Measurements from ENCODE around the gene SPOCD1. TPM values are rescaled to one million over a fixed set of nuclear protein-coding genes. Genes with fewer than 3 reads are reported as not detected.

The SPOCD1 gene
- total RNA-seq, 1 donor from 2014 or later = 1.1 TPM

GRCh38 chr1:31752258-31752657, 63.6 kb downstream of the SPOCD1 start:
- no peaks in the 10 kb centered on the region for H3K36me3 Mint-ChIP-seq
- H3K27me3 Mint-ChIP-seq = peaks cover 20% of the 10 kb centered on the region
- H3K9me3 Mint-ChIP-seq = no peaks in the 10 kb centered on the region
- H3K4me1 Mint-ChIP-seq (ENCODE audit: unreplicated experiment) = peaks cover 42% of the 10 kb centered on the region
- H3K27ac Mint-ChIP-seq = no peak overlapping the region
- TF ChIP-seq CTCF (conservative IDR thresholded peaks at IDR 0.05) = no peak
- no peak for DNase-seq (ENCODE audit: extremely low spot score, unreplicated experiment)
- H3K4me3 Mint-ChIP-seq = no peak overlapping the region

GRCh38 chr1:31751822-31752241, 64.0 kb downstream of the SPOCD1 start:
- no peak overlapping the region for H3K27ac Mint-ChIP-seq
- H3K9me3 Mint-ChIP-seq = no peaks in the 10 kb centered on the region
- H3K4me1 Mint-ChIP-seq (ENCODE audit: unreplicated experiment) = peaks cover 46% of the 10 kb centered on the region
- no peak for DNase-seq (ENCODE audit: extremely low spot score, unreplicated experiment)
- no peak overlapping the region for H3K4me3 Mint-ChIP-seq
- TF ChIP-seq CTCF (conservative IDR thresholded peaks at IDR 0.05) = no peak
- H3K36me3 Mint-ChIP-seq = no peaks in the 10 kb centered on the region
- peaks cover 22% of the 10 kb centered on the region for H3K27me3 Mint-ChIP-seq

DNA sequence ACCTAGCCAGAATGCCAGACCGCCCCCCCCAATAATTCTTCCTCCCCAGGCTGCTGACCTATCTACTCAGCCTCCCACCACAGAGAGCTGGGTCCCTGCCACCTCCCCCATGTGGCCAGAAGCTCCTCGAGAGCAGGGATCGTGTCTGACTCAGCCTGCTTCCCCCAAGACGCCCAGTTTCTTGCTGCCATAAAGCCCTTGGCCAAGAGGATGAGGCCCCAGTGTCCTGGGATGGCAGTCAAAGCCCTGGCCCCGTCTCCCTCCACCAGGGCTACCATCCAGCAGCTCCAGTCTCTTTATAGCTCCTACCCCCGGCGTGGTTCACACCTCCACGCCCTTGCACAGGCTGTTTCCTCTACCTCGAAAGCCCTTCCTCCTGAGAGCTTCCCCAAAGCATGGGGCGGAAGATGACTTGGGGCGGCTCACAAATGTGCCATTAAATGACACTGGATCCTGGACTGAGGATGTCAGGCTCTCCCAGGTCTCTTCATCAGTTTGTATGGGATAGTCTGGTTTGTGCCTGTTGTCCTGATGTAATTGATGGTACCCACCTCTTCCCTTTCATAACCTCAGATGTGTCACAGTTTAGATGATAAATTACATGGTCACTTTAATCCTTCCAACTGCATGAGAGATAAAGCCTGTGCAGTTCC, 64.8 kb downstream of the SPOCD1 start:
- TF ChIP-seq CTCF (conservative IDR thresholded peaks at IDR 0.05) = no peak
- H3K4me3 Mint-ChIP-seq = no peak overlapping the region
- H3K4me1 Mint-ChIP-seq (ENCODE audit: unreplicated experiment) = peaks cover 55% of the 10 kb centered on the region
- H3K27ac Mint-ChIP-seq = no peak overlapping the region
- no peaks in the 10 kb centered on the region for H3K9me3 Mint-ChIP-seq
- H3K27me3 Mint-ChIP-seq = peaks cover 25% of the 10 kb centered on the region
- H3K36me3 Mint-ChIP-seq = no peaks in the 10 kb centered on the region
- no peak for DNase-seq (ENCODE audit: extremely low spot score, unreplicated experiment)

- Mint-ChIP-seq H3K27me3 (peaks cover 25% of the 10 kb centered on the region), H3K4me3 (no peak overlapping the region), H3K4me1 (ENCODE audit: unreplicated experiment) (peaks cover 51% of the 10 kb centered on the region), H3K27ac (no peak overlapping the region), H3K36me3 (no peaks in the 10 kb centered on the region), H3K9me3 (no peaks in the 10 kb centered on the region)
- TF ChIP-seq CTCF (conservative IDR thresholded peaks at IDR 0.05) = no peak
- no peak for DNase-seq (ENCODE audit: extremely low spot score, unreplicated experiment)
These were observed 65.8 kb downstream of the SPOCD1 start for GRCh38 chr1:31749785-31750735.

GRCh38 chr1:31748365-31748764, 67.5 kb downstream of the SPOCD1 start:
- H3K27ac Mint-ChIP-seq = peak overlapping the region; percentile 37
- peaks cover 21% of the 10 kb centered on the region for H3K27me3 Mint-ChIP-seq
- H3K4me1 Mint-ChIP-seq (ENCODE audit: unreplicated experiment) = peaks cover 51% of the 10 kb centered on the region
- no peak for TF ChIP-seq CTCF (conservative IDR thresholded peaks at IDR 0.05)
- no peaks in the 10 kb centered on the region for H3K36me3 Mint-ChIP-seq
- H3K4me3 Mint-ChIP-seq = no peak overlapping the region
- no peaks in the 10 kb centered on the region for H3K9me3 Mint-ChIP-seq
- DNase-seq (ENCODE audit: extremely low spot score, unreplicated experiment) = no peak

Measured in type B pancreatic cell (in vitro differentiated cells).